ENCODE data around the gene VANGL2. TPM values are rescaled to one million over a fixed set of nuclear protein-coding genes. Genes with fewer than 3 reads are reported as not detected.

VANGL2 gene
- polyA plus RNA-seq, 1 donor from 2014 or later, result 22.6 TPM

- H3K36me3 ChIP-seq (ENCODE audit: insufficient read depth, low read length), result no peaks in the 10 kb centered on the region
- no peaks in the 10 kb centered on the region for H3K79me2 ChIP-seq (replicated peaks; ENCODE audit: insufficient read depth, low read length)
- H4K20me1 ChIP-seq (ENCODE audit: insufficient read depth), result no peaks in the 10 kb centered on the region
- no peak overlapping the region for H3K27ac ChIP-seq (ENCODE audit: low read length)
- H3K4me2 ChIP-seq (ENCODE audit: low read length), result no peak overlapping the region
- no peaks in the 10 kb centered on the region for H3K9me2 ChIP-seq (ENCODE audit: insufficient read depth, low read length)
- no peaks in the 10 kb centered on the region for H3K9me3 ChIP-seq (ENCODE audit: low read length)
- no peaks in the 10 kb centered on the region for H3K27me3 ChIP-seq (ENCODE audit: insufficient read depth, low read depth, low read length)
- H3F3A ChIP-seq (ENCODE audit: insufficient read depth, low read length, poor library complexity, severe bottlenecking), result no peaks in the 10 kb centered on the region
- H2AFZ ChIP-seq (ENCODE audit: low read depth, low read length), result no peak overlapping the region
- H3K4me3 ChIP-seq (ENCODE audit: low read length), result no peak overlapping the region
- TF ChIP-seq CTCF (IDR thresholded peaks at IDR 0.05; ENCODE audit: poor library complexity, severe bottlenecking), result no peak
- TF ChIP-seq SMC3 (conservative IDR thresholded peaks at IDR 0.05; ENCODE audit: poor library complexity), result no peak
- no peak for TF ChIP-seq POLR2AphosphoS5 (IDR thresholded peaks at IDR 0.05)
- no peak for TF ChIP-seq MXI1 (conservative IDR thresholded peaks at IDR 0.05; ENCODE audit: poor library complexity, severe bottlenecking)
- no peak for TF ChIP-seq EZH2 (IDR thresholded peaks at IDR 0.05; ENCODE audit: borderline replicate concordance, insufficient read depth, low read length, poor library complexity, severe bottlenecking)
- TF ChIP-seq REST (IDR thresholded peaks at IDR 0.05; ENCODE audit: borderline replicate concordance), result no peak
- no peak for TF ChIP-seq TAF1 (IDR thresholded peaks at IDR 0.05; ENCODE audit: low read depth)
- no peak for TF ChIP-seq EP300 (conservative IDR thresholded peaks at IDR 0.05; ENCODE audit: poor library complexity, severe bottlenecking)
- no peak for TF ChIP-seq RAD21 (conservative IDR thresholded peaks at IDR 0.05)
- H3K9ac ChIP-seq (ENCODE audit: low read length), result no peak overlapping the region
Measured at GRCh38 chr1:160360227-160360695, 40.1 kb upstream of the VANGL2 start.

- no peak overlapping the region for H3K4me3 ChIP-seq (ENCODE audit: low read length)
- H3K79me2 ChIP-seq (replicated peaks; ENCODE audit: insufficient read depth, low read length), result no peaks in the 10 kb centered on the region
- no peaks in the 10 kb centered on the region for H3K9me2 ChIP-seq (ENCODE audit: insufficient read depth, low read length)
- no peaks in the 10 kb centered on the region for H3F3A ChIP-seq (ENCODE audit: insufficient read depth, low read length, poor library complexity, severe bottlenecking)
- no peak overlapping the region for H3K27ac ChIP-seq (ENCODE audit: low read length)
- TF ChIP-seq REST (IDR thresholded peaks at IDR 0.05; ENCODE audit: borderline replicate concordance), result no peak
- TF ChIP-seq RAD21 (conservative IDR thresholded peaks at IDR 0.05), result no peak
- TF ChIP-seq POLR2AphosphoS5 (IDR thresholded peaks at IDR 0.05), result no peak
- TF ChIP-seq EP300 (conservative IDR thresholded peaks at IDR 0.05; ENCODE audit: poor library complexity, severe bottlenecking), result no peak
- no peak overlapping the region for H3K4me2 ChIP-seq (ENCODE audit: low read length)
- no peak overlapping the region for H2AFZ ChIP-seq (ENCODE audit: low read depth, low read length)
- H3K27me3 ChIP-seq (ENCODE audit: insufficient read depth, low read depth, low read length), result no peaks in the 10 kb centered on the region
- no peaks in the 10 kb centered on the region for H4K20me1 ChIP-seq (ENCODE audit: insufficient read depth)
- no peaks in the 10 kb centered on the region for H3K36me3 ChIP-seq (ENCODE audit: insufficient read depth, low read length)
- no peak overlapping the region for H3K9ac ChIP-seq (ENCODE audit: low read length)
- no peaks in the 10 kb centered on the region for H3K9me3 ChIP-seq (ENCODE audit: low read length)
Measured at GRCh38 chr1:160361199-160361598, 39.2 kb upstream of the VANGL2 start.

All from neural cell (in vitro differentiated cells).